ENCODE data around the gene SLC25A13.
"Not testable (repeated sequence)": the region's sequence is repeated elsewhere in the genome, so short reads cannot be mapped to it uniquely, and the experiment has no call there.

SLC25A13 gene

DNA sequence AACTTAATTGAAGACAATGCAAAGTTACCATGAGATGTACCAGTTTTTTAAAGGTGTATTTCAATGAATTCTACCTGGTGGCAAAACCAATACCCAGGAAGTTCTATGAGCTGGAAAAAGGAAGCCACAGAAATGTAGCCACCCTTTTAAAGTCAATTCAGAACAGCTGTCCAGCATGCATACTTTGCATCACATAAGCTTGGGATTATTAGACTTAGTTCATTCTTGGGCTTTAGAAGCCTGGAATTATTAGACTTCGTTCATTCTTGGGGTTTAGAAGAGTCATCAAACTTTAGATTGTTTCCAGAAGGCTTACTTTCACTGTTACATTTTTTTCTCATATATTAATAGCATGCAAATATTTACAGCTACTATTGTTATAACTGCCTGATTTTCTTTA lies 20.9 kb downstream of the SLC25A13 start:
- CTCF ChIA-PET: interaction anchor here (1.1 kb wide), 1 partner anchor 726 kb away, joined by 3 read pairs; no protein-coding TSS in a partner anchor
- Histone ChIP-seq H3K4me1 (ENCODE audit: control extremely low read depth in 1 of 4, control insufficient read depth in 4 of 4, insufficient read depth in 4 of 4, low read length in 3 of 4) (peaks cover 0 to 7% (median 4%) of the 10 kb centered on the region in 4 experiments), H3K27me3 (replicated peaks in 2 of 5; ENCODE audit: control insufficient read depth in 4 of 5, insufficient read depth in 5 of 5, low read length in 4 of 5) (no peaks in the 10 kb centered on the region), H3K36me3 (ENCODE audit: control insufficient read depth in 4 of 4, insufficient read depth in 4 of 4, low read length in 3 of 4) (peaks cover 2 to 14% (median 3%) of the 10 kb centered on the region in 4 experiments), H3K27ac (ENCODE audit: insufficient read depth in 1 of 2, low read depth in 1 of 2, low read length in 2 of 2, poor library complexity in 1 of 2, severe bottlenecking in 2 of 2) (no peak overlapping the region), H3K9me3 (ENCODE audit: control extremely low read depth in 1 of 5, control insufficient read depth in 4 of 5, insufficient read depth in 2 of 5, low read depth in 1 of 5, low read length in 4 of 5) (peaks cover 0 to 6% (median 0%) of the 10 kb centered on the region in 5 experiments), H3K4me3 (ENCODE audit: control insufficient read depth in 1 of 7, extremely low read depth in 1 of 7, insufficient read depth in 4 of 7, low read depth in 2 of 7, low read length in 6 of 7) (no peak overlapping the region)
- POLR2A ChIA-PET: no interaction called here
- WGBS (ENCODE audit: insufficient coverage): no CpG with 5 or more reads among the region's 1 CpG
- DNase-seq: no peak

DNA sequence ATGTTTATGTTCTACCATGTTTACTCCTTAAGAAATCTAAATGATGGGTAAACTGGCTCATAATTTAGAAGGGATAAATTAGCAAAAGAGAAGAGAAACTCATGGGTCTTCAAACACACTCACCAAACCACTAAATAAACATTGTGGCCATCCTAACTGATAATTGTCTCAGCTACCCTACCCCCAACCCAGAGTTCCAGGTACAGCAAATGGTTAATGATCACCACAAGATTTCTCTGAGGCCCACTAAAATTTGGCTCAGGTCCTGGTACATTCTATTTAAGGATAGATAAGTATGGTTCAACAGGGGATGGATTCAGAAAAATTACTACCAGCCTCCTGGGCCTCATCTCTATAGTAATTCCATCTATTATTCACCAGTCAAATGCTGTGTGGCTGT lies 21.4 kb downstream of the SLC25A13 start:
- no peak overlapping the region for H3K27ac ChIP-seq (ENCODE audit: insufficient read depth in 1 of 2, low read depth in 1 of 2, low read length in 2 of 2, poor library complexity in 1 of 2, severe bottlenecking in 2 of 2)
- no peaks in the 10 kb centered on the region for H3K27me3 ChIP-seq (replicated peaks in 2 of 5; ENCODE audit: control insufficient read depth in 4 of 5, insufficient read depth in 5 of 5, low read length in 4 of 5)
- H3K36me3 ChIP-seq (ENCODE audit: control insufficient read depth in 4 of 4, insufficient read depth in 4 of 4, low read length in 3 of 4): peaks cover 3 to 11% (median 4%) of the 10 kb centered on the region in 4 experiments
- H3K4me3 ChIP-seq (ENCODE audit: control insufficient read depth in 1 of 7, extremely low read depth in 1 of 7, insufficient read depth in 4 of 7, low read depth in 2 of 7, low read length in 6 of 7): no peak overlapping the region
- peaks cover 0 to 6% (median 0%) of the 10 kb centered on the region in 5 experiments for H3K9me3 ChIP-seq (ENCODE audit: control extremely low read depth in 1 of 5, control insufficient read depth in 4 of 5, insufficient read depth in 2 of 5, low read depth in 1 of 5, low read length in 4 of 5)
- ChIA-PET CTCF (interaction anchor here (1.2 kb wide), 1 partner anchor 13 kb away, joined by 4 read pairs; no protein-coding TSS in a partner anchor), POLR2A (no interaction called here)
- DNase-seq: no peak
- peaks cover 0 to 7% (median 2%) of the 10 kb centered on the region in 4 experiments for H3K4me1 ChIP-seq (ENCODE audit: control extremely low read depth in 1 of 4, control insufficient read depth in 4 of 4, insufficient read depth in 4 of 4, low read length in 3 of 4)

DNA sequence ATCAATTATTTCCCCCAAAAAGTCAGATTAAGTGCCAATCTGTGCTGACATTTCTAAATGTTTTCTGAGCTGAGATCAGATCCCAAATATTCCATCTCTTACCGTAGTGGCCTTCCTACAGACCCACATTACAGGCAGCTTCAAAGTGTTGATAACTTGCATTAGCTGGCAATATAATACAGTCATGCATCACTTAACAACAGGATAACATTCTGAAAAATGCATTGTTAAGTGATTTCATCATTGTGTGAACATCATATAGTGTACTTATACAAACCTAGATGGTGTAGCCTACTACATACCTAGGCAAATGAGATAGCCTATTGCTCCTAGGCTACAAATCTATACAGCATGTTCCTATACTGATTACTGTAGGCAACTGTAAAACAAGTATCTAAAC lies 22.4 kb downstream of the SLC25A13 start:
- Histone ChIP-seq H3K4me3 (ENCODE audit: control insufficient read depth in 1 of 7, extremely low read depth in 1 of 7, insufficient read depth in 4 of 7, low read depth in 2 of 7, low read length in 6 of 7) (no peak overlapping the region), H3K4me1 (ENCODE audit: control extremely low read depth in 1 of 4, control insufficient read depth in 4 of 4, insufficient read depth in 4 of 4, low read length in 3 of 4) (peaks cover 0 to 7% (median 2%) of the 10 kb centered on the region in 4 experiments), H3K36me3 (ENCODE audit: control insufficient read depth in 4 of 4, insufficient read depth in 4 of 4, low read length in 3 of 4) (peaks cover 3 to 11% (median 6%) of the 10 kb centered on the region in 4 experiments), H3K27ac (ENCODE audit: insufficient read depth in 1 of 2, low read depth in 1 of 2, low read length in 2 of 2, poor library complexity in 1 of 2, severe bottlenecking in 2 of 2) (no peak overlapping the region), H3K9me3 (ENCODE audit: control extremely low read depth in 1 of 5, control insufficient read depth in 4 of 5, insufficient read depth in 2 of 5, low read depth in 1 of 5, low read length in 4 of 5) (peaks cover 0 to 6% (median 0%) of the 10 kb centered on the region in 5 experiments), H3K27me3 (replicated peaks in 2 of 5; ENCODE audit: control insufficient read depth in 4 of 5, insufficient read depth in 5 of 5, low read length in 4 of 5) (no peaks in the 10 kb centered on the region)
- 100% methylated on average over 1 of the region's 1 CpG for WGBS (ENCODE audit: insufficient coverage)
- POLR2A ChIA-PET: no interaction called here
- no peak for DNase-seq
- CTCF ChIA-PET: interaction anchor here (1.2 kb wide), 1 partner anchor 12 kb away, joined by 4 read pairs; no protein-coding TSS in a partner anchor

- no peak for DNase-seq
- H3K9me3 ChIP-seq (ENCODE audit: control extremely low read depth in 1 of 5, control insufficient read depth in 4 of 5, insufficient read depth in 2 of 5, low read depth in 1 of 5, low read length in 4 of 5): no peaks in the 10 kb centered on the region
- H3K4me3 ChIP-seq (ENCODE audit: control insufficient read depth in 1 of 7, extremely low read depth in 1 of 7, insufficient read depth in 4 of 7, low read depth in 2 of 7, low read length in 6 of 7): no peak overlapping the region
- ChIA-PET POLR2A (no interaction called here), CTCF (interaction anchor here (0.9 to 1.5 kb wide), 2 partner anchors 9 to 10 kb away, joined by 3 read pairs; no protein-coding TSS in a partner anchor)
- H3K4me1 ChIP-seq (ENCODE audit: control extremely low read depth in 1 of 4, control insufficient read depth in 4 of 4, insufficient read depth in 4 of 4, low read length in 3 of 4): no peaks in the 10 kb centered on the region
- no peaks in the 10 kb centered on the region for H3K27me3 ChIP-seq (replicated peaks in 2 of 5; ENCODE audit: control insufficient read depth in 4 of 5, insufficient read depth in 5 of 5, low read length in 4 of 5)
- no peak overlapping the region for H3K27ac ChIP-seq (ENCODE audit: insufficient read depth in 1 of 2, low read depth in 1 of 2, low read length in 2 of 2, poor library complexity in 1 of 2, severe bottlenecking in 2 of 2)
- peaks cover 0 to 7% (median 3%) of the 10 kb centered on the region in 4 experiments for H3K36me3 ChIP-seq (ENCODE audit: control insufficient read depth in 4 of 4, insufficient read depth in 4 of 4, low read length in 3 of 4)
Observed at GRCh38 chr7:96297876-96298275, 24.0 kb downstream of the SLC25A13 start.

DNA sequence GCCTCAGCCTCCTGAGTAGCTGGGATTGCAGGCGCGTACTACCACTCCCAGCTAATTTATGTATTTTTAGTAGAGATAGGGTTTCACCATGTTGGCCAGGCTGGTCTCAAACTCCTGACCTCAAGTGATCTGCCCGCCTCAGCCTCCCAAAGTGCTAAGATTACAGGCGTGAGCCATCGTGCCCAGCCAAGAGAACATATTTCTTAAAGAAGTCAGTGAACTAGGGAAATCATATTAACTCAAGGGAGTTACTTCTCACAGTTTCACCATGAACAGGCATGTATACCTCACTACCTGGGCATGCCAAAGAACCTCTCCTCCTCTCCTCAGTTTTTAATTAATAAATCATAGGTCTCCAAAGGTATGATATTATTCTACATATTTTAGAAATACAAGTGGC lies 24.5 kb downstream of the SLC25A13 start:
- CTCF ChIA-PET: interaction anchor here (1.2 to 1.5 kb wide), 2 partner anchors 8 to 10 kb away, joined by 3 read pairs; no protein-coding TSS in a partner anchor
- POLR2A ChIA-PET; DNase-seq; H3K27me3 ChIP-seq (replicated peaks in 2 of 5; ENCODE audit: control insufficient read depth in 4 of 5, insufficient read depth in 5 of 5, low read length in 4 of 5); H3K27ac ChIP-seq (ENCODE audit: insufficient read depth in 1 of 2, low read depth in 1 of 2, low read length in 2 of 2, poor library complexity in 1 of 2, severe bottlenecking in 2 of 2); H3K9me3 ChIP-seq (ENCODE audit: control extremely low read depth in 1 of 5, control insufficient read depth in 4 of 5, insufficient read depth in 2 of 5, low read depth in 1 of 5, low read length in 4 of 5); H3K36me3 ChIP-seq (ENCODE audit: control insufficient read depth in 4 of 4, insufficient read depth in 4 of 4, low read length in 3 of 4); H3K4me1 ChIP-seq (ENCODE audit: control extremely low read depth in 1 of 4, control insufficient read depth in 4 of 4, insufficient read depth in 4 of 4, low read length in 3 of 4); H3K4me3 ChIP-seq (ENCODE audit: control insufficient read depth in 1 of 7, extremely low read depth in 1 of 7, insufficient read depth in 4 of 7, low read depth in 2 of 7, low read length in 6 of 7): not testable (repeated sequence)
- no CpG with 5 or more reads among the region's 5 CpGs for WGBS (ENCODE audit: insufficient coverage)

GRCh38 chr7:96293911-96294310 lies 28.0 kb downstream of the SLC25A13 start:
- H3K27ac ChIP-seq (ENCODE audit: insufficient read depth in 1 of 2, low read depth in 1 of 2, low read length in 2 of 2, poor library complexity in 1 of 2, severe bottlenecking in 2 of 2); H3K4me1 ChIP-seq (ENCODE audit: control extremely low read depth in 1 of 4, control insufficient read depth in 4 of 4, insufficient read depth in 4 of 4, low read length in 3 of 4); H3K4me3 ChIP-seq (ENCODE audit: control insufficient read depth in 1 of 7, extremely low read depth in 1 of 7, insufficient read depth in 4 of 7, low read depth in 2 of 7, low read length in 6 of 7); POLR2A ChIA-PET; H3K36me3 ChIP-seq (ENCODE audit: control insufficient read depth in 4 of 4, insufficient read depth in 4 of 4, low read length in 3 of 4); H3K27me3 ChIP-seq (replicated peaks in 2 of 5; ENCODE audit: control insufficient read depth in 4 of 5, insufficient read depth in 5 of 5, low read length in 4 of 5); DNase-seq; H3K9me3 ChIP-seq (ENCODE audit: control extremely low read depth in 1 of 5, control insufficient read depth in 4 of 5, insufficient read depth in 2 of 5, low read depth in 1 of 5, low read length in 4 of 5); CTCF ChIA-PET: not testable (repeated sequence)
- no CpG with 5 or more reads among the region's 4 CpGs for WGBS (ENCODE audit: insufficient coverage)

DNA sequence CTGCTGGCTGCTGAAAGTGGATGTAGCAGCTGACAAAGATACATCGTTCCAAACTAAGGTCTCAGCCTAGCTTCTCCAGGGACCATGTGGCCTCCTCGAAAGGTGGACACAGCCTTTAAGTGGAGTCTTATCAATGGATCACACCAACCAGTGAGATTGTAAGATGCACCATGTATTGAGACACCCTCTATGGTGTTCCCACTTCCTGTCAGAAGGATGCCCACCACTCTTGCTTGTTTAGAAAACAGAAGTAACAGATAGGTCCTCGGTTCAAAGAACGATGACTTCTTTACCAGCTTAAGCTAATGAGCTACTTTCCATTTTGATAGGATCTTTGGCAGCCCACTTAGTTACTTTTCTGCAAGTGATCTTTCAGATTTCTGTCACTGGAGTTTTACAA lies 34.3 kb downstream of the SLC25A13 start:
- ChIA-PET POLR2A (interaction anchor here (0.6 kb wide), 1 partner anchor 56 kb away, joined by 3 read pairs; no protein-coding TSS in a partner anchor), CTCF (interaction anchor here (0.8 to 1.3 kb wide), 4 partner anchors 10 to 70 kb away, joined by 3 to 4 read pairs (median 3); no protein-coding TSS in a partner anchor)
- Histone ChIP-seq H3K4me3 (ENCODE audit: control insufficient read depth in 1 of 7, extremely low read depth in 1 of 7, insufficient read depth in 4 of 7, low read depth in 2 of 7, low read length in 6 of 7) (no peak overlapping the region), H3K36me3 (ENCODE audit: control insufficient read depth in 4 of 4, insufficient read depth in 4 of 4, low read length in 3 of 4) (peaks cover 0 to 2% (median 0%) of the 10 kb centered on the region in 4 experiments), H3K27me3 (replicated peaks in 2 of 5; ENCODE audit: control insufficient read depth in 4 of 5, insufficient read depth in 5 of 5, low read length in 4 of 5) (no peaks in the 10 kb centered on the region), H3K9me3 (ENCODE audit: control extremely low read depth in 1 of 5, control insufficient read depth in 4 of 5, insufficient read depth in 2 of 5, low read depth in 1 of 5, low read length in 4 of 5) (peaks cover 0 to 5% (median 0%) of the 10 kb centered on the region in 5 experiments), H3K27ac (ENCODE audit: insufficient read depth in 1 of 2, low read depth in 1 of 2, low read length in 2 of 2, poor library complexity in 1 of 2, severe bottlenecking in 2 of 2) (no peak overlapping the region), H3K4me1 (ENCODE audit: control extremely low read depth in 1 of 4, control insufficient read depth in 4 of 4, insufficient read depth in 4 of 4, low read length in 3 of 4) (peaks cover 3 to 29% (median 23%) of the 10 kb centered on the region in 4 experiments)
- WGBS (ENCODE audit: insufficient coverage): 93% methylated on average over 3 of the region's 4 CpGs
- no peak for DNase-seq
